SIG-M5 (cell line): ENCODE measurements around the gene MYL11.

Experiments used
- DNase-seq: peaks from one replicate; lab custom pipeline; 2025; lab: John Stamatoyannopoulos, UW

MYL11 gene

GRCh38 chr16:30354423-30355143, 20.0 kb upstream of the MYL11 start:
- DNase-seq: no peak

GRCh38 chr16:30355144-30355953, 19.3 kb upstream of the MYL11 start, which contains the start of gene CD2BP2:
Gene CD2BP2, minus strand, starts transcription at chr16:30355308. Its CDS starts 627 bp downstream, at chr16:30354681.
- DNase-seq: peak; percentile 84

- DNase-seq: no peak
Measured at GRCh38 chr16:30355954-30356308, 18.7 kb upstream of the MYL11 start.

- DNase-seq: no peak
Measured at GRCh38 chr16:30356401-30357084, 18.1 kb upstream of the MYL11 start.

- DNase-seq: no peak
Measured at GRCh38 chr16:30357085-30357714, 17.4 kb upstream of the MYL11 start.

GRCh38 chr16:30357715-30358576, 16.7 kb upstream of the MYL11 start:
- DNase-seq: no peak

- DNase-seq: no peak
Measured at GRCh38 chr16:30358577-30358936, 16.0 kb upstream of the MYL11 start.

- no peak for DNase-seq
Measured at GRCh38 chr16:30358990-30359870, 15.4 kb upstream of the MYL11 start.

- DNase-seq: no peak
Measured at GRCh38 chr16:30359871-30360170, 14.8 kb upstream of the MYL11 start.

- no peak for DNase-seq
Measured at GRCh38 chr16:30361180-30361579, 13.4 kb upstream of the MYL11 start.

GRCh38 chr16:30365200-30365599, 9.4 kb upstream of the MYL11 start:
- no peak for DNase-seq

GRCh38 chr16:30366511-30366910, 8.1 kb upstream of the MYL11 start:
- no peak for DNase-seq

- DNase-seq: no peak
Measured at GRCh38 chr16:30367349-30368009, 7.1 kb upstream of the MYL11 start.

- no peak for DNase-seq
Measured at GRCh38 chr16:30368122-30368791, 6.3 kb upstream of the MYL11 start.

- no peak for DNase-seq
Measured at GRCh38 chr16:30368792-30369090, 5.9 kb upstream of the MYL11 start.

GRCh38 chr16:30369091-30369937, 5.3 kb upstream of the MYL11 start:
- DNase-seq: no peak

GRCh38 chr16:30369938-30370455, 4.6 kb upstream of the MYL11 start:
- DNase-seq: no peak

GRCh38 chr16:30370456-30371247, 4.0 kb upstream of the MYL11 start, which contains the start of gene TBC1D10B:
Gene TBC1D10B, minus strand, starts transcription at chr16:30370494. Its CDS starts 311 bp downstream, at chr16:30370183.
- peak; percentile 99 for DNase-seq
